ENCODE measurements around the gene TMEM135. TPM values are rescaled to one million over a fixed set of nuclear protein-coding genes. Genes with fewer than 3 reads are reported as not detected.

Gene TMEM135
- total RNA-seq, 4 donors from 2014 or later = 19.0 to 38.5 (median 29.5) TPM

DNA sequence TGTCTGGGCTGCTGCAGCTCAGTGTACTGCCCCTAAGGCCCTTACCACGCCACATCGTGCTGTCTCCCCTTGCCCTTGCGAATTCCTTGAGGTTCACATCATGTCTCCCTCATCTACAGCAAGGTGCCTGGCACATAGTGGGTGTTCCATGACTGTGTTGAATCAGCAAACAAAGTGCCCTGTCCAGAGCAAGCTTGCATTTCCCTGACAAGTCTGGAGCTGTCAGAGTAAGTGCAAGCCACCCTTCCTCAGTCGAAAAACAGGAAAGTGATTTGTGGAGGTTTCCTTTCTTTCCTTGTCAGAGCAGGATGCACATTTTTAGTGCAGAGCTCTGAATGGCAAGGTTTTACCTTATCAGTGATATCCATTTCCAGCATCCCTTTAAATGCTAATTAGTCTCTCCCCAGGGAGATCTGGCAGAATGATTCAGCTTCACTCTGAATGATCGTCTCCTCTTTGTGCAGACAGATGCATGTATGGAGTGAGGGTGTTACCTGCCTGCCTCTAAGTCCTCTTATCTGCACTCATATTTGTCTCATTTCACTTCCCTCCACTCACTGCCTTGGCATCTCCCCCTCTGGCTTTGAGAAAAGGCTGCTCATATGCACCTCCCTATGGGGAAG lies 331.2 kb downstream of the TMEM135 start:
- no peaks in the 10 kb centered on the region for H3K9me3 ChIP-seq
- DNase-seq = no peak
- TF ChIP-seq, protein P1, sequence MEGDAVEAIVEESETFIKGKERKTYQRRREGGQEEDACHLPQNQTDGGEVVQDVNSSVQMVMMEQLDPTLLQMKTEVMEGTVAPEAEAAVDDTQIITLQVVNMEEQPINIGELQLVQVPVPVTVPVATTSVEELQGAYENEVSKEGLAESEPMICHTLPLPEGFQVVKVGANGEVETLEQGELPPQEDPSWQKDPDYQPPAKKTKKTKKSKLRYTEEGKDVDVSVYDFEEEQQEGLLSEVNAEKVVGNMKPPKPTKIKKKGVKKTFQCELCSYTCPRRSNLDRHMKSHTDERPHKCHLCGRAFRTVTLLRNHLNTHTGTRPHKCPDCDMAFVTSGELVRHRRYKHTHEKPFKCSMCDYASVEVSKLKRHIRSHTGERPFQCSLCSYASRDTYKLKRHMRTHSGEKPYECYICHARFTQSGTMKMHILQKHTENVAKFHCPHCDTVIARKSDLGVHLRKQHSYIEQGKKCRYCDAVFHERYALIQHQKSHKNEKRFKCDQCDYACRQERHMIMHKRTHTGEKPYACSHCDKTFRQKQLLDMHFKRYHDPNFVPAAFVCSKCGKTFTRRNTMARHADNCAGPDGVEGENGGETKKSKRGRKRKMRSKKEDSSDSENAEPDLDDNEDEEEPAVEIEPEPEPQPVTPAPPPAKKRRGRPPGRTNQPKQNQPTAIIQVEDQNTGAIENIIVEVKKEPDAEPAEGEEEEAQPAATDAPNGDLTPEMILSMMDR (IDR thresholded peaks at IDR 0.05) = no peak
- no peak for TF ChIP-seq POLR2A (IDR thresholded peaks at IDR 0.05)
- intact Hi-C loops (cut with DNase I; ENCODE audit: low total_unique reads) = no loop called here
- H3K4me1 ChIP-seq = no peaks in the 10 kb centered on the region
- no peaks in the 10 kb centered on the region for H3K27me3 ChIP-seq
- no peaks in the 10 kb centered on the region for H3K36me3 ChIP-seq
- no peak overlapping the region for H3K27ac ChIP-seq
- no peak overlapping the region for H3K4me3 ChIP-seq

DNA sequence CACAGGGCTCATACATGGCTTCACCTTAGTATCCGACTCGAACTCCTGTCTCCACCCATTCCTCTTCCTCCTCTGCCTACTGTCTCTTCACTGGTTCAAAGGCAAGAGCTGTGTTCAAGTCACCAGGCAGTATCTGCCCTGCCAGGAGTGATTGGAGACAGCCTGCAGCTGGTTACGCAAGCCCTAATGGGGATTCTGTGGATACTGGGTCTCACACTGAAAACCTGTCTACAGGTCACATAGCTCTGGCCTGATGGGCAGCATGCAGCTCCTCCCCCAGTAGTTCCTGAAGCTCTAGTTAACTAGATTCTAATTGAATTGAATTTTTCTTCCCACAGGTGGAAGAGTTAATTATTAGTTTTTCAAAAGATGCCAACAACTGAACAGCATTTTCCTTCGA lies 332.2 kb downstream of the TMEM135 start:
- DNase-seq = no peak
- no peak overlapping the region for H3K27ac ChIP-seq
- H3K9me3 ChIP-seq = no peaks in the 10 kb centered on the region
- no peaks in the 10 kb centered on the region for H3K4me1 ChIP-seq
- no peaks in the 10 kb centered on the region for H3K36me3 ChIP-seq
- no peak for TF ChIP-seq POLR2A (IDR thresholded peaks at IDR 0.05)
- TF ChIP-seq, protein P1 (IDR thresholded peaks at IDR 0.05) = no peak
- intact Hi-C loops (cut with DNase I; ENCODE audit: low total_unique reads) = no loop called here
- no peaks in the 10 kb centered on the region for H3K27me3 ChIP-seq
- no peak overlapping the region for H3K4me3 ChIP-seq

DNA sequence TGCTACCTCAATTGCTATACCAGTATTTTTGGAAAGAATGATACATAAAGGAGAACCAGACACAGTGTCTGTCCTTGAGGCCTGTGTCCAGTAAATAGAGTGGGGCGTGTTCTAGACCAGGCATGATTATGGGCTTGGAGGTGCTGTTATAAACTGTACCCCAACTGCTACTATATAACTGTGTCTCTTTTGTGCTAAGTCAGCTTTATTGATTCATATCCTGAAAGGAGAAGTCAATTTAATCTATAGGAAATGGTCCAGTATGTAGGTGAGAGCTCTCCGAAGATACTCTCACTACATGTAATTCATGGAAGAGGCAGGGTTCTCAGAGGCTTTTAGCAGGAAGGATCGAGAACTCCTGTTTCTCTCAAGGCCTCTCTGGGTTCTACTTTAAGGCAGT lies 334.3 kb downstream of the TMEM135 start:
- intact Hi-C loops (cut with DNase I; ENCODE audit: low total_unique reads) = no loop called here
- no peak for DNase-seq
- Histone ChIP-seq H3K36me3 (no peaks in the 10 kb centered on the region), H3K9me3 (no peaks in the 10 kb centered on the region), H3K27me3 (no peaks in the 10 kb centered on the region), H3K4me1 (no peaks in the 10 kb centered on the region), H3K4me3 (no peak overlapping the region), H3K27ac (no peak overlapping the region)
- TF ChIP-seq POLR2A (IDR thresholded peaks at IDR 0.05) = no peak
- TF ChIP-seq, protein P1 (IDR thresholded peaks at IDR 0.05) = no peak

Other genes starting within 250 kb of the TMEM135 start
- 100 to 1,000 TPM in 2 of 4 donors, 10 to 100 TPM in 2; 28.8 to 126 (median 106) TPM for gene PRSS23, start 237.4 kb upstream of the TMEM135 start, total RNA-seq
- 10 to 100 TPM; 47.4 to 77.6 (median 49.4) TPM for gene FZD4, start 82.5 kb upstream of the TMEM135 start, total RNA-seq